ENCODE measurements around the gene TLE4.

TLE4 gene

DNA sequence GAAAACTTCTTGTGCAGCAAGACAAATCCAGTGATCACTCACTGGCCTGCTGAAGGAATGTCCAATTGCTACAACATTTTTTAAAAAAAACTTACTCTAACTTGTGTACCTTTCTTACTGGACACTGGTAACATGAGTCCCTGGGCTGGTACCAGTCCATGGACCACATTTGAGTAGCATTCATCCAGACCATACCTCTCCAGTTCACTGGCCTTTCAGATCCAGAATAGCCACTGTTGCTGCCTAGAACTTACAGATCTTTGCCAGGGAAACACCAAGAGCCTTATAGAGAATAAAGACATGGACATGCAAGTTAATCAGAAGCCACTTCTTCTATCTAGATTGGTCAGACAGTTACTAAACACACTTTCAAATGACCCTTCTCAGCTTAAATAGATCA, 185.3 kb downstream of the TLE4 start:
- TF ChIP-seq, protein P1, sequence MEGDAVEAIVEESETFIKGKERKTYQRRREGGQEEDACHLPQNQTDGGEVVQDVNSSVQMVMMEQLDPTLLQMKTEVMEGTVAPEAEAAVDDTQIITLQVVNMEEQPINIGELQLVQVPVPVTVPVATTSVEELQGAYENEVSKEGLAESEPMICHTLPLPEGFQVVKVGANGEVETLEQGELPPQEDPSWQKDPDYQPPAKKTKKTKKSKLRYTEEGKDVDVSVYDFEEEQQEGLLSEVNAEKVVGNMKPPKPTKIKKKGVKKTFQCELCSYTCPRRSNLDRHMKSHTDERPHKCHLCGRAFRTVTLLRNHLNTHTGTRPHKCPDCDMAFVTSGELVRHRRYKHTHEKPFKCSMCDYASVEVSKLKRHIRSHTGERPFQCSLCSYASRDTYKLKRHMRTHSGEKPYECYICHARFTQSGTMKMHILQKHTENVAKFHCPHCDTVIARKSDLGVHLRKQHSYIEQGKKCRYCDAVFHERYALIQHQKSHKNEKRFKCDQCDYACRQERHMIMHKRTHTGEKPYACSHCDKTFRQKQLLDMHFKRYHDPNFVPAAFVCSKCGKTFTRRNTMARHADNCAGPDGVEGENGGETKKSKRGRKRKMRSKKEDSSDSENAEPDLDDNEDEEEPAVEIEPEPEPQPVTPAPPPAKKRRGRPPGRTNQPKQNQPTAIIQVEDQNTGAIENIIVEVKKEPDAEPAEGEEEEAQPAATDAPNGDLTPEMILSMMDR (IDR thresholded peaks at IDR 0.05; ENCODE audit: control insufficient read depth, insufficient read depth, low read depth, low read length, missing control alignments) = no peak
- H3K4me3 ChIP-seq (ENCODE audit: control insufficient read depth, low read depth, low read length) = no peak overlapping the region

DNA sequence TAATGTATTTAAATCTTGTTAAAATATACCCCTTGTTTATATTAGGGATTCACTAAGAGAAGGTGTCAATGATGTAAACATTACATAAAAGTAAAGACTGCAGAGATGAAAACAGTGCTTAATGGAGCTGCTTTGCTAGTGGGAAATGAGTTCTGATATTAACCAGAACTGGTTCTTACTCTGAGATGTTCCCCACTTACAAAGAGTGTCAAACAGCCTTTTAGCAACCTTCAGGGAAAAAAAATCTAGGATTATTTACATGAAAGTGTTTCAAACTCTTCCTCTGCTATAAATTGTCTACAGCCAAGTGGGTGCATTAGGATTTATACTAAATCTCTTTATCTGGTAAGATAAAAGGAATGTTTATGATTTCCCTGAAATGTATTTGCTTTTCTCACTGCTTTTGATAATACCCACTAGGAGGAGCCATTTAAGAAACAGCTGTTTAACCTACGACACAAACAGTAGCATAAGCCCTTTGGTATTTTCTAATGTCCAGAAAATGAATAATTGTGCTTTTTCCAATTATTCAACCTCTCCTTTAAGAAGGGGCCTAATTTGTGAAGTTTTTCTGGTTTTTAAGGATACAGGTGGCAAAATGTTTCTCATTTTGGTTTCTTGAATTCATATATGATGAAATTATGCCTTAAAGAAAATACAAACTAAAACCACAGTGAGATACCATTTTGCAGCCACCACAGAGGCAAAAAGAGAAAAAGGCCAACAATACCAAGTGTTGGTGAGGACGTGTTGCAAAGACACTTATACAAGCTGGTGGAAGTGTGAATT, 186.3 kb downstream of the TLE4 start:
- DNase-seq (ENCODE audit: low read depth) = no peak
- TF ChIP-seq, protein P1 (IDR thresholded peaks at IDR 0.05; ENCODE audit: control insufficient read depth, insufficient read depth, low read depth, low read length, missing control alignments) = peak; percentile 46
- no peak overlapping the region for H3K4me3 ChIP-seq (ENCODE audit: control insufficient read depth, low read depth, low read length)

More for the DNA sequence above, 185.3 kb downstream of the TLE4 start:
- DNase-seq (ENCODE audit: low read depth) = no peak

DNA sequence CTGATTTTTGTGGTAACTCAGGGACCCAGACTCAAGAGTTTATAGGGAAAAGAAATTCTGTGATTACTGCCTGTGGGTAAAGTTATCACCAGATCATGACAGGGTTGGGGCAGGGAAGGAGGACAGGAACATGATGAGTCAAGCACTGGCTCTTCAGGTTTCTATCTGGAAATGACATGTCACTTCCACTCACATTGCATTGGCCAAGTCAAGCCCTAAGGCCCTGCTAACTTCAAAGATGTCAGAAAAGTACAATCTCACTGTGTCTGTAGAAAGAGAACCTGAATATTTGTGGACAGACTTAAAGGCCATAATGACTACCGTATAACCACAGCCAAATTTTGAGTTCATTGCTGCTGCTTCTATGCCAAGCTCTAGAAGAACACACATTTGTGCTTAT, 187.7 kb downstream of the TLE4 start:
- DNase-seq (ENCODE audit: low read depth) = no peak
- H3K4me3 ChIP-seq (ENCODE audit: control insufficient read depth, low read depth, low read length) = no peak overlapping the region
- TF ChIP-seq, protein P1 (IDR thresholded peaks at IDR 0.05; ENCODE audit: control insufficient read depth, insufficient read depth, low read depth, low read length, missing control alignments) = no peak

DNA sequence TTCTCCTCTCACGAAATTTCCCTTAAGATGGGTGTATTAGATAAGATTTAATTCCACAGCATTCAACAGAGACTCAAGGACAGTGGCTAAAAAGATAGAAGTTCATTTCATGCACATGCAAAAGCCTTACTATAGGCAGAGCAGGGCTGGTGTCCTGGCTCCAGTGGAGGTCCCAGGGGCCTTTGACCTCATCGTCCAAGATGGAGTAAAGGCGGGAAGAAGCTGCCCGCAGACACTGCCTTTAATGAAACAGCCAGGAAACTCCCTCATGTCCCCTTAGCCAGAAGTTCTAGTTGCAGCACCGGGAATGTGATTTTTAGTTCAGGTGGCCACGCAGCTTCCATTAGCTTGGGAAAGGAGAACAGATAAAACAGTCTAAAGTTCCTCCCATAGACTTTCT, 190.3 kb downstream of the TLE4 start:
- DNase-seq (ENCODE audit: low read depth) = no peak
- TF ChIP-seq, protein P1 (IDR thresholded peaks at IDR 0.05; ENCODE audit: control insufficient read depth, insufficient read depth, low read depth, low read length, missing control alignments) = no peak
- no peak overlapping the region for H3K4me3 ChIP-seq (ENCODE audit: control insufficient read depth, low read depth, low read length)

DNA sequence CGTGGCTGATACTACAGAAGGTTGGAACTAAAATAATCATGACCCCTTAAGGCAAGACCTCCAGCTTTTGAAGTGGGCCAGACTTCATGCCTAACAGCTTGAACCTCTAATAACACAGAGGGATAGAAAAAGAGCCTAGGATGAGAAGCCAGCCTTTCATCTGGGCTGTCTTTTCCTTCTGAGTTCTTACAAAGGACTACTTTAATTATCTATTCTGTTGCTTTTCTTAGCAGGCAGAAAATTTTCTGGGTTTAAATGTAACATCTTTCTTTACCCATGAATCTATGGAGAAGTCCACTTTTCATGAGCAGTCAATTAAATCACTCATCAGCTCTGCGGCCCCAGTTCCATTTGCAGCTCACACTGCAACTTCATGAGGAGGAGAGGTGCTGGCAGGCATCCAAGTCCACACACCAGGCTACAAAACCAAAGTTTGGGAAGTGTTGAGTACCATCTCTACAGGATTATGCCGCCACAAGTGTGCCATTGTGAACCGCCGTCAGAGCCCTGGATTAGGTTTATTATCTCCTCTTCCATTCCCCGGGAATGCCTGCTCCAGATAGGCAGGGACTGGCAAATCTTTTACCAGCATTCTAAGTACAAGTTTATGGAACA, 192.0 kb downstream of the TLE4 start:
- no peak overlapping the region for H3K4me3 ChIP-seq (ENCODE audit: control insufficient read depth, low read depth, low read length)
- DNase-seq (ENCODE audit: low read depth) = no peak
- TF ChIP-seq, protein P1 (IDR thresholded peaks at IDR 0.05; ENCODE audit: control insufficient read depth, insufficient read depth, low read depth, low read length, missing control alignments) = no peak

DNA sequence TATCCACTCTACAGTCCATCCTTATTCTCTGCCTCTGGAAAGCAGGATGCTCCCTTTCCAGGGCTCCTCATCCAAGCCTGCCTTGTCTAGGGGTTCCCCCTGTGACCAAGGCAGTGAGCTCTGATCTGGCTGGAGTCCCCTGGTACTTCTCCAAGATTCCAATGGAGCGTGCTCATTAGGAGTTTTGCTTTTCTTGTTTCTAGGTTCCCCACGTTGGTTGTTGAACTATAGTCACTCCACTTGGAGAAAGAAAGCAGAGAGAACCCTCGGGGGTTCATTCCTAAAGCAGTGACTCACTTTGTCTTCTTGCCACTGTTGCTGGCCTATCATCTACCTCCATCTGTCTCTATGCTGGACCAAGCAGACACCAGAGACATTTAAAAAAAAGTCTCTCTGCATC, 192.6 kb downstream of the TLE4 start:
- H3K4me3 ChIP-seq (ENCODE audit: control insufficient read depth, low read depth, low read length) = no peak overlapping the region
- peak; percentile 92 for DNase-seq (ENCODE audit: low read depth)
- TF ChIP-seq, protein P1 (IDR thresholded peaks at IDR 0.05; ENCODE audit: control insufficient read depth, insufficient read depth, low read depth, low read length, missing control alignments) = no peak

Measured in AG09309 (cell line).